HCT116 (cell line): ENCODE measurements around the gene TNNT2. TPM values are rescaled to one million over a fixed set of nuclear protein-coding genes. Genes with fewer than 3 reads are reported as not detected.

Experiments
- ATAC-seq: fragments of 200-7000 bp; cut with Tn5 transposase; 2 replicates; pipeline ENCODE4 v1.9.1; 2020; ENCODE audit warnings: mild to moderate bottlenecking, moderate library complexity
- BruUV-seq: library from RNA; stranded (reverse); fragments of 400-500 nt; replicated peaks from 2 replicates; lab custom pipeline; 2021; lab: Mats Ljungman, UMichigan
- CTCF ChIA-PET: fragments of 300-600 bp; sonication (Branson Sonifier 250); formaldehyde crosslinking; loops from one replicate; lab custom pipeline; 2021; ENCODE audit warnings: antibody characterized with exemption; lab: Charles Lee
- POLR2A ChIA-PET: fragments of 300-600, 350-600 bp; sonication (Branson Sonifier 250); formaldehyde crosslinking; loops from one replicate; lab custom pipeline; 2021; ENCODE audit warnings: antibody characterized with exemption; lab: Charles Lee
- RAD21 ChIA-PET, 2 experiments: fragments of 300-600 bp; sonication (Branson Sonifier 250); formaldehyde crosslinking; loops; one replicate each; lab custom pipeline; 2023; ENCODE audit warnings: low total read pairs in 2 of 2; ENCODE audit not compliant: uncharacterized antibody in 2 of 2, unreplicated experiment in 2 of 2, low non-redundant PET in 1 of 2; lab: Charles Lee
- DNase-seq: peaks from one replicate; pipeline ENCODE4 v3.0.0-alpha.2; 2010; ENCODE audit warnings: low read depth, low spot score
- H2AFZ ChIP-seq: fragments of 200-600 bp; shearing (Covaris generic), sonication (generic); 2 replicates; pipeline ENCODE4 v1.6.1; 2017; ENCODE audit warnings: low read depth, mixed run types, mixed read lengths, antibody characterized with exemption, low read length; ENCODE audit not compliant: poor library complexity, severe bottlenecking
- H3K27ac ChIP-seq: 2 replicates; pipeline ENCODE4 v1.5.1; 2012; ENCODE audit warnings: low read depth, low read length
- H3K27me3 ChIP-seq: fragments of 200-600 bp; sonication (generic); 2 replicates; pipeline ENCODE4 v1.6.1; 2016; ENCODE audit warnings: mixed run types, low read length, mixed read lengths; ENCODE audit not compliant: insufficient read depth
- H3K36me3 ChIP-seq, 2 experiments: fragments of 200-500 bp in 1 of 2; fragments of 200-600 bp in 1 of 2; sonication (Bioruptor generic) in 1 of 2; sonication (generic) in 1 of 2; 2 replicates each; pipeline versions ENCODE4 v1.5.1 to v1.6.1; 2014 to 2016; ENCODE audit warnings: low read length in 2 of 2, inconsistent platforms in 1 of 2, mixed read lengths in 1 of 2, mixed run types in 1 of 2; ENCODE audit not compliant: insufficient read depth in 2 of 2, control insufficient read depth in 1 of 2
- H3K4me1 ChIP-seq, 2 experiments: fragments of 200-600 bp in 1 of 2; sonication (generic) in 1 of 2; 2 replicates each; pipeline versions ENCODE4 v1.5.1 to v1.6.1; 2012 to 2017; ENCODE audit warnings: low read length in 2 of 2, inconsistent platforms in 1 of 2, mild to moderate bottlenecking in 1 of 2, mixed read lengths in 1 of 2, mixed run types in 1 of 2, moderate library complexity in 1 of 2; ENCODE audit not compliant: insufficient read depth in 2 of 2, control insufficient read depth in 1 of 2
- H3K4me2 ChIP-seq: fragments of 200-600 bp; sonication (generic); 2 replicates; pipeline ENCODE4 v1.6.1; 2017; ENCODE audit warnings: mixed run types, low read length, mixed read lengths
- H3K4me3 ChIP-seq, 2 experiments: fragments of 200-600 bp in 1 of 2; sonication (generic) in 1 of 2; replicated peaks in 1 of 2; 2 replicates each; pipeline ENCODE4 v1.5.1; 2011 to 2016; ENCODE audit warnings: low read length in 2 of 2, control low read depth in 1 of 2, low read depth in 1 of 2, mild to moderate bottlenecking in 1 of 2, mixed read lengths in 1 of 2, mixed run types in 1 of 2
- H3K79me2 ChIP-seq: fragments of 200-600 bp; sonication (generic); 2 replicates; pipeline ENCODE4 v1.6.1; 2017; ENCODE audit warnings: mild to moderate bottlenecking, mixed run types, low read length, moderate library complexity, mixed read lengths; ENCODE audit not compliant: insufficient read depth
- H3K9ac ChIP-seq: fragments of 200-600 bp; sonication (generic); 2 replicates; pipeline ENCODE4 v1.6.1; 2016; ENCODE audit warnings: low read length, mixed read lengths
- H3K9me2 ChIP-seq: fragments of 200-600 bp; sonication (generic), shearing (Covaris generic); 2 replicates; pipeline ENCODE4 v1.6.1; 2017; ENCODE audit warnings: mixed run types, mild to moderate bottlenecking, moderate library complexity; ENCODE audit not compliant: insufficient read depth
- H3K9me3 ChIP-seq, 2 experiments: fragments of 200-500 bp in 1 of 2; fragments of 200-600 bp in 1 of 2; sonication (Bioruptor generic) in 1 of 2; sonication (generic) in 1 of 2; 2 replicates each; pipeline ENCODE4 v1.6.1; 2014 to 2017; ENCODE audit warnings: low read length in 2 of 2, mixed read lengths in 2 of 2, inconsistent platforms in 1 of 2, low read depth in 1 of 2, mild to moderate bottlenecking in 1 of 2, mixed run types in 1 of 2, moderate library complexity in 1 of 2; ENCODE audit not compliant: control insufficient read depth in 1 of 2, insufficient read depth in 1 of 2
- H4K20me1 ChIP-seq: fragments of 200-600 bp; sonication (generic), shearing (Covaris generic); 2 replicates; pipeline ENCODE4 v1.6.1; 2017; ENCODE audit warnings: mixed run types, mild to moderate bottlenecking, moderate library complexity; ENCODE audit not compliant: insufficient read depth
- EZH2 ChIP-seq: fragments of 200-600 bp; sonication (generic); IDR thresholded peaks from 2 replicates; pipeline ENCODE4 v1.6.1; 2017; ENCODE audit warnings: antibody characterized with exemption, mixed run types
- EZH2phosphoT487 ChIP-seq: fragments of 200-600 bp; IDR thresholded peaks from 2 replicates; pipeline ENCODE4 v1.6.1; 2018; ENCODE audit warnings: antibody characterized with exemption, borderline replicate concordance
- FOSL1 ChIP-seq: IDR thresholded peaks from 2 replicates; pipeline ENCODE4 v1.6.1; 2012; ENCODE audit warnings: low read depth
- JUND ChIP-seq: IDR thresholded peaks from 2 replicates; pipeline ENCODE4 v1.6.1; 2012
- POLR2A ChIP-seq: IDR thresholded peaks from 2 replicates; pipeline ENCODE4 v1.7.0; 2011; ENCODE audit warnings: borderline replicate concordance; ENCODE audit not compliant: insufficient read depth, insufficient read length; ENCODE audit errors: extremely low read depth
- POLR2AphosphoS5 ChIP-seq: IDR thresholded peaks from 2 replicates; pipeline ENCODE4 v1.6.1; 2011; ENCODE audit warnings: mild to moderate bottlenecking, low read depth, low read length, moderate library complexity
- SRF ChIP-seq: IDR thresholded peaks from 2 replicates; pipeline ENCODE4 v1.6.1; 2012; ENCODE audit warnings: low read depth
- TCF7L2 ChIP-seq: IDR thresholded peaks from 2 replicates; pipeline ENCODE4 v1.7.0; 2011; ENCODE audit warnings: borderline replicate concordance, inconsistent platforms; ENCODE audit not compliant: insufficient read depth, insufficient read length; ENCODE audit errors: extremely low read depth
- YY1 ChIP-seq: IDR thresholded peaks from 2 replicates; pipeline ENCODE4 v1.6.1; 2011; ENCODE audit warnings: low read length, low read depth, moderate library complexity, mild to moderate bottlenecking; ENCODE audit not compliant: insufficient replicate concordance; ENCODE audit errors: extremely low read depth
- ZFX ChIP-seq: fragments of 450-650 bp; IDR thresholded peaks from 2 replicates; pipeline ENCODE4 v1.6.1; 2017
- ZNF274 ChIP-seq: fragments of 200-500 bp; sonication (Bioruptor generic); IDR thresholded peaks from 2 replicates; pipeline ENCODE4 v1.6.1; 2014; ENCODE audit warnings: mild to moderate bottlenecking, low read depth, low read length, inconsistent platforms
- intact Hi-C: fragments of 100-400 bp; cut with micrococcal nuclease; formaldehyde crosslinking; loops from 2 replicates; pipeline ENCODE4 v1.10.0; 2022
- total RNA-seq: library from RNA; stranded (reverse); gene quantifications from one replicate; pipeline ENCODE4 v1.2.1, GENCODE V29; 2021; ENCODE audit not compliant: unreplicated experiment
- TF ChIP-seq, protein P1 (sequence below), 3 experiments: fragments of 200-600 bp in 1 of 3; sonication (generic) in 1 of 3; IDR thresholded peaks in 2 of 3; conservative IDR thresholded peaks in 1 of 3; 2 replicates each; pipeline ENCODE4 v1.5.1; 2012 to 2017; ENCODE audit warnings: low read depth in 2 of 3, low read length in 2 of 3, antibody characterized with exemption in 1 of 3, borderline replicate concordance in 1 of 3, control low read depth in 1 of 3, mild to moderate bottlenecking in 1 of 3, mixed read lengths in 1 of 3, mixed run types in 1 of 3, moderate library complexity in 1 of 3; ENCODE audit not compliant: insufficient read depth in 1 of 3

Gene TNNT2
- total RNA-seq, 1 experiment from 2014 or later: 2.0 TPM

DNA sequence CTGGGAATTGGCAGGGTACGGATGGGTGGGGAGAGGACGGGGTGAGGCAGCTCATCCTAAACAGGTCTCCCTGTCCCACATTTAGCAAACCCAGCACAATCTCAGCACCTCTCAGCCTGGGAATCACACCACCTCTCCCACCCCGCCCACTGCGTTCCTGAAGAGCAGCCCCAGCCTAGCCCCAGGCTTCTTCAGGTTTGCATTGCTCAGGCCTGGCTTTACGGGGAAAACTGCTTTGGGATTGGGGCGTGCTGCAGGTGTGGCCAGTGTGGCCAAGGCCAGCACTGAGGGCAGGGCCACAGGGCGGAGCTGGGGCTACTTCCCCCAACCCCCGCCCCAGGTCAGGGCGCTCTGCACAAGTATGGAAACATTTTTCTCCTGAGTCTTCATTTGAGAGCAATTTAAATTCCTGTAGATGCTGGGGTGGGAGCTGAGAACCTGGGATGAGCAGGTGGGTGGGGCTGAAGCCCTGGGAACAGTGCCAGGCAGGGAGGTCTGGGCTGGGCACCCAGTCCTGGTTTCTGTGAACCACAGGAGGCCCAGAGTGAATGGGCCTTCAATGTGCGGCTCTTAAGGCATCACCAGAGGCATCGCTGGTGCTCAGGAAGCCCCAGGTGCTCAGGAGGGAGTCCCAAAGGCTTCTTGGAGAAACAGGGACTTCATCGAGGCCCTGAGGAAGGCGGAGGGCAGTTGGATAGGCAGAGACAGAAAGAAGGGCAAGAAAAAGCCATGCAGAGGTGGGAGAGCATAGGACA is 24.1 kb downstream of the TNNT2 start:
- no peaks in the 10 kb centered on the region for H3K79me2 ChIP-seq
- H2AFZ ChIP-seq: no peak overlapping the region
- TF ChIP-seq, protein P1, sequence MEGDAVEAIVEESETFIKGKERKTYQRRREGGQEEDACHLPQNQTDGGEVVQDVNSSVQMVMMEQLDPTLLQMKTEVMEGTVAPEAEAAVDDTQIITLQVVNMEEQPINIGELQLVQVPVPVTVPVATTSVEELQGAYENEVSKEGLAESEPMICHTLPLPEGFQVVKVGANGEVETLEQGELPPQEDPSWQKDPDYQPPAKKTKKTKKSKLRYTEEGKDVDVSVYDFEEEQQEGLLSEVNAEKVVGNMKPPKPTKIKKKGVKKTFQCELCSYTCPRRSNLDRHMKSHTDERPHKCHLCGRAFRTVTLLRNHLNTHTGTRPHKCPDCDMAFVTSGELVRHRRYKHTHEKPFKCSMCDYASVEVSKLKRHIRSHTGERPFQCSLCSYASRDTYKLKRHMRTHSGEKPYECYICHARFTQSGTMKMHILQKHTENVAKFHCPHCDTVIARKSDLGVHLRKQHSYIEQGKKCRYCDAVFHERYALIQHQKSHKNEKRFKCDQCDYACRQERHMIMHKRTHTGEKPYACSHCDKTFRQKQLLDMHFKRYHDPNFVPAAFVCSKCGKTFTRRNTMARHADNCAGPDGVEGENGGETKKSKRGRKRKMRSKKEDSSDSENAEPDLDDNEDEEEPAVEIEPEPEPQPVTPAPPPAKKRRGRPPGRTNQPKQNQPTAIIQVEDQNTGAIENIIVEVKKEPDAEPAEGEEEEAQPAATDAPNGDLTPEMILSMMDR (IDR thresholded peaks at IDR 0.05 in 2 of 3, conservative IDR thresholded peaks at IDR 0.05 in 1 of 3; ENCODE audit: borderline replicate concordance in 1 of 3, insufficient read depth in 1 of 3, low read depth in 2 of 3, low read length in 2 of 3): no peak
- TF ChIP-seq ZNF274 (no peak), FOSL1 (no peak), SRF (no peak), JUND (no peak), YY1 (no peak), POLR2AphosphoS5 (no peak), POLR2A (no peak), ZFX (no peak), EZH2 (no peak), TCF7L2 (no peak), EZH2phosphoT487 (no peak)
- H3K4me1 ChIP-seq: no peaks in the 10 kb centered on the region; a peak in 1 of 4 replicates
- no peak overlapping the region for H3K9ac ChIP-seq
- no TSS peak for BruUV-seq
- peaks cover 12% of the 10 kb centered on the region; the same call in 1 of the 2 replicates for H3K27me3 ChIP-seq
- H4K20me1 ChIP-seq: no peaks in the 10 kb centered on the region
- ChIA-PET POLR2A (no interaction called here), RAD21 (no interaction called here), CTCF (no interaction called here)
- no peak overlapping the region for H3K27ac ChIP-seq
- DNase-seq: no peak
- H3K9me2 ChIP-seq: no peaks in the 10 kb centered on the region
- H3K4me3 ChIP-seq: no peak overlapping the region
- ATAC-seq: no peak
- intact Hi-C loops: no loop called here
- H3K9me3 ChIP-seq: no peaks in the 10 kb centered on the region
- no peak overlapping the region for H3K4me2 ChIP-seq
- H3K36me3 ChIP-seq: no peaks in the 10 kb centered on the region
